Measurements from ENCODE around the gene NCR2. TPM values are rescaled to one million over a fixed set of nuclear protein-coding genes. Genes with fewer than 3 reads are reported as not detected.

The NCR2 gene
- total RNA-seq, 1 donor from 2014 or later, result not detected

- DNase-seq (ENCODE audit: extremely low read depth, low read depth, low spot score), result no peak
Measured at GRCh38 chr6:41392246-41392645, 56.8 kb downstream of the NCR2 start.

GRCh38 chr6:41396335-41396734, 60.9 kb downstream of the NCR2 start:
- no peak for DNase-seq (ENCODE audit: extremely low read depth, low read depth, low spot score)

DNA sequence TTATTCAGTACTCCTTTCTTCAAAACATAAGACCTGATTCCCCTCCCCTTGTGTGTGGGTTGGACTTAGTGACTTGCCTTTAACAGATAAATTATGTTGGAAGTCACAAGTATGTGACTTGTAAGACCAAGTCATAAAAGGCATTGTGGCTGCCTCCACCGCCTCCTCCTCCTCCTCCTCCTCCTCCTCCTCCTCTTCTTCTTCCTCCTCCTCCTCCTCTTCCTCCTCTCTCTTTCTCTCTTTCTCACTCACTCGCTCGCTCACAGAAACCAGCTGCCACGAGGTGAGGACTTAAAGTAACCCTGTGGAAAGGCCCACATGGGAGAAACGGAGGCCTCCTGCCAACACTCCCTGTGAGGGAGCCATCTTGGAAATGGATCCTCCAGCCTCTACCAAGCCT, 64.0 kb downstream of the NCR2 start:
- no peak for DNase-seq (ENCODE audit: extremely low read depth, low read depth, low spot score)

Other genes starting within 250 kb of the NCR2 start
- not detected in 2 replicates for gene TREML1, start 181.3 kb upstream of the NCR2 start, total RNA-seq
- gene TREM2, start 172.5 kb upstream of the NCR2 start, total RNA-seq, result not detected in 2 replicates
- gene TREML2, start 134.5 kb upstream of the NCR2 start, total RNA-seq, result not detected in 2 replicates
- not detected in 2 replicates for gene TREML4, start 107.3 kb upstream of the NCR2 start, total RNA-seq
- not detected in 2 replicates for gene TREM1, start 48.9 kb upstream of the NCR2 start, total RNA-seq
- gene FOXP4, start 210.8 kb downstream of the NCR2 start, total RNA-seq, result 7.3 and 10.7 TPM in 2 replicates